ENCODE data around the gene ERH. TPM values are rescaled to one million over a fixed set of nuclear protein-coding genes. Genes with fewer than 3 reads are reported as not detected.
"Not testable (repeated sequence)": the region's sequence is repeated elsewhere in the genome, so short reads cannot be mapped to it uniquely, and the experiment has no call there.

ERH gene
- polyA plus RNA-seq = 100 to 1,000 TPM in 2 of 3 donors, 10 to 100 TPM in 1; 47.3 to 176 (median 103) TPM

DNA sequence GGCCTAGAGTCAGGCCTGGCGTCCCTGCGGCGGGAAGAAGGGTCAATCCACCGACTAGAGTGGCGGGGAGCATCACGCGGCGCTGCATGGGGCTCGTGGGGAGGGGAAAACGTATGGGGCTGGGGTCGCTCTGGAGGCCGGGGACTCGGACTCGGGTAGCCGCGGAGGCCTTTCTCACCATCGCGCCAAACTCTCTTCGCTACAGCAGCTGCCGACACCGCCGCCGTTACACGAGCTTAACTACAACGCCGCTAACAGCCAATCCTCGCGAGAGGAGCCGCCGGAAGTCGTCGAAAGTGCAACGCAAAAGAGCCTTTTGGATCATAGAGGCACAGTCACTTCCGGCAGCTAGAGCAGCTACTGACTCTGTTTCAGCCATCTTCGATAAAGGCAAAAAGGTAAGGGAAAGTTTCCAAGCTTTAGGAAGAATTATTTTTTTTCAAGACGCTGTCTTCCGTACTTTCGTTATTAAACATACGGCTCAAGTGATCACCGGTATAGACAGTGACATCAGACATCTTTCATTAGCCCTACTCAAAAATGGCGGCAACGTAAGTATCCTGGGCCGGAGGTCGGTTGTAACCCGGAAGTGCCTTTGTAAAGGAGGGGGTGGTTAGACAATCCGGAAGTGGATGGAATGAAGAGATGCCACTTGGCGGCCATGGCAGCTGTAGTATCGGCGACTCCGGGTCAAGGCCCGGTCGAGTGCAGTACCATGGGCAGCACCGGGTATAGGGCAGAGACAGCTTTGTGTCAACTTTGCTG is at the start of gene ERH, which contains the start of gene SLC39A9:
Gene ERH, minus strand, starts transcription at position 247 of the 765 bp plus-strand sequence. Its CDS starts 66 bp downstream, at position 181.
Gene SLC39A9, plus strand, starts transcription at position 640 of the 765 bp plus-strand sequence. CDS start 678 bp downstream, outside the sequence.
- peak within 1 kb of the TSS; percentile 38 for H3K27ac ChIP-seq (ENCODE audit: low read depth, low read length)
- WGBS, 3 donors = 0% methylated on average over 53 of the region's 53 CpGs

DNA sequence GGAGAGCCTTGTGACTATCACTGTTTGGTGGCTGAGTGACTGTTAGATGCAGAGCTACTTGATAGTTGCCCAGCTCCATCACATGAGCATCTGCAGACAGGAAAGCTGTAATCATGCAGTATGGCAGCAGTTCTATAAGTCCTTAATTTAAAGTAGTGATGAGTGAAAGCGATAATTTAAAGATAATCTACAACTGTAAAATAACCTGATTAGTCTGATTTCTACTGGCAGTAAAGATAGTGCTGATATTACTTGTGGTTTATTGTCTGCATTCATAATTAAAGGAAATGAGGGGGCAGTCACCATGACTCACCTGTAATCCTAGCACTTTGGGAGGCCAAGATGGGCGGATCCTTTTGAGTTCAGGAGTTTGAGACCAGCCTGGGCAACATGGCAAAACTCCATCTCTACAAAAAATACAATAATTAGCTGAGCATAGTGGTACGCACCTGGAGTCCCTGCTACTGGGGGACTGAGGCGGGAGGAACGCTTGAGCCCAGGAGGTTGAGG is 45.3 kb upstream of the ERH start:
- WGBS, 3 donors = 96 to 98% (median 98%) methylated on average over 5 of the region's 5 CpGs
- H3K27ac ChIP-seq (ENCODE audit: low read depth, low read length) = no peak overlapping the region

GRCh38 chr14:69441948-69442347 is 43.8 kb upstream of the ERH start:
- no peak overlapping the region for H3K27ac ChIP-seq (ENCODE audit: low read depth, low read length)
- WGBS, 3 donors = 81 to 87% (median 87%) methylated on average over 5 of the region's 5 CpGs

DNA sequence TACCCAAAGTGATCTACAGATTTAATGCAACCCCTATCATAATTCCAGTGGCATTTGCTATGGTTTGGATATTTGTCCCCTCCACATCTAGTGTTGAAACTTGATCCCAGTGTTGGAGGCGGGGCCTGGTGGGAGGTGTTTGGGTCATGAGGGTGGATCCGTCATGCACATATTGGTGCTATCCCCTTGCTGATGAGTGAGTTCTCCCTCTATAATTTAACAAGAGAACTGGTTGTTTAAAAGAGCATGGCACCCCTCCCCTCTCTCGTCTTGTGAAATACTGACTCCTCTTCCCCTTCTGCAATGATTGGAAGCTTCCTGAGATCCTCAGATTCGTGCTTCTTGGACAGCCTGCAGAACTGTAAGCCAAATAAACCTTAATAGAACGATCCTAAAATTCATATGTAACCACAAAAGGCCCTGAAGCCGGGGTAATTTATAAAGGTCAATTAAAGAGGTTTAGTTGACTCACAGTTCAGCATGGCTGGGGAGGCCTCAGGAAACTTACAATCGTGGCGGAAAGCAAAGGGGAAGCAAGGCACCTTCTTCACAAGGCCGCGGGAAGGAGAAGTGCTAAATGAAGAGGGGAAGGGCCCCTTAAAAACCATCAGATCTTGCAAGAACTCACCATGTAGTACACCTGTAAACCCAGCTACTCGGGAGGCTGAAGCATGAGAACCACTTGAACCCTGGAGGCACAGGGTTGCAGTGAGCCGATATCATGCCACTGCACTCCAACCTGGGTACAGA is 41.6 kb upstream of the ERH start:
- WGBS, 3 donors = 64 to 91% (median 77%) methylated on average over 12 of the region's 12 CpGs
- no peak overlapping the region for H3K27ac ChIP-seq (ENCODE audit: low read depth, low read length)

- no peak overlapping the region for H3K27ac ChIP-seq (ENCODE audit: low read depth, low read length)
- 96 to 97% (median 96%) methylated on average over 2 of the region's 2 CpGs for WGBS, 3 donors
Measured at GRCh38 chr14:69432364-69432763, 34.3 kb upstream of the ERH start.

- 25 to 98% (median 89%) methylated on average over 1 of the region's 1 CpG for WGBS, 3 donors
- no peak overlapping the region for H3K27ac ChIP-seq (ENCODE audit: low read depth, low read length)
Measured at GRCh38 chr14:69430306-69430939, 32.3 kb upstream of the ERH start.

- H3K27ac ChIP-seq (ENCODE audit: low read depth, low read length) = no peak overlapping the region
Measured at GRCh38 chr14:69429643-69430042, 31.5 kb upstream of the ERH start.

DNA sequence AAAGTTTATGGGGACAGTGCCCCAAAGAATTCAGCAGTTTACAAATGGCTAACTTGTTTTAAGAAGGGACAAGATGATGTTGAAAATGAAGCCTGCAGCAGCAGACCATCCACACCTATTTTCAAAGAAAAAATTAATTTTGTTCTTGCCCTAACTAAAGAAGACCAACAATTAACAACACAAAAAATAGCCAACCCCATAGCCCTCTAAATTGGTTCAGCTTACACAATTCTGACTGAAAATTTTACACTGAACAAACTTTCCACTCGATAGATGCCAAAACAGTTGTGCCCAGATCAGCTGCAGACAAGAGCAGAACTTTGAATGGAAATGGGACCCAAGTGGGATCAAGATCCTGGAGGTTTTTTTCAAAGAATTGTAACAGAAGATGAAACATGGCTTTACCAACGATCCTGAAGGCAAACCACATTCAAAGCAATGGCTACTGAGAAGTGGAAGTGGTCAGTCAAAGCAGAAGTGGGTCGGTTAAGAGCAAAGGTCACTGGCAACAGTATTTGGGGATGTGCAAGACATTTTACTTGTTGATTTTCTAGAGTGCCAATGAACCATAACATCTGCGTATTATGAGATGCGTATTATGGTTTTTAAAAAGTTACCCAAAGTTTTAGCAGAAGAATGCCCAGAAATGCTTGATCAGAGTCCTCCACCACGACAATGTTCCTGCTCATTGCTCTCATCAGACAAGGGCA is 30.3 kb upstream of the ERH start:
- H3K27ac ChIP-seq (ENCODE audit: low read depth, low read length) = no peak overlapping the region
- WGBS, 3 donors = 79 to 92% (median 86%) methylated on average over 6 of the region's 6 CpGs

DNA sequence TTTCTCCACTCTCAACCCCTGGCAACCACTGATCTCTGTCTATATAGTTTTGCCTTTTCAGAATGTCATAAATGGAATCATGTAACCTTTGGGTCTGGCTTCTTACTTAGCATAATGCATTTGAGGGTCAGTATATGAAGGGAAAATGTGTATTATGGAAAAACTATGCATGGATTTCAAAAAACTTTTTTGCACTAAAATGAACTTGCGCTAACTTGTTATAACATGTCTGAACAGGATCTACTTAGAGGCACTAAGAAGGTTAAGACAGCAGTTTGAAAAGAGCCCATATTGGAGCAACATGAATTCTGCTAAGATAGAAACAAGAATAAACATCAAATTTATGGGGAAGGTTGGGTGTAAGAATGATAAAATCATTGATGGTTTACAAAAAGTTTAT is 29.5 kb upstream of the ERH start:
- 99 to 100% (median 100%) methylated on average over 1 of the region's 1 CpG for WGBS, 3 donors
- no peak overlapping the region for H3K27ac ChIP-seq (ENCODE audit: low read depth, low read length)

- 91 to 100% (median 92%) methylated on average over 2 of the region's 2 CpGs for WGBS, 3 donors
- no peak overlapping the region for H3K27ac ChIP-seq (ENCODE audit: low read depth, low read length)
Measured at GRCh38 chr14:69424149-69424923, 26.2 kb upstream of the ERH start.

DNA sequence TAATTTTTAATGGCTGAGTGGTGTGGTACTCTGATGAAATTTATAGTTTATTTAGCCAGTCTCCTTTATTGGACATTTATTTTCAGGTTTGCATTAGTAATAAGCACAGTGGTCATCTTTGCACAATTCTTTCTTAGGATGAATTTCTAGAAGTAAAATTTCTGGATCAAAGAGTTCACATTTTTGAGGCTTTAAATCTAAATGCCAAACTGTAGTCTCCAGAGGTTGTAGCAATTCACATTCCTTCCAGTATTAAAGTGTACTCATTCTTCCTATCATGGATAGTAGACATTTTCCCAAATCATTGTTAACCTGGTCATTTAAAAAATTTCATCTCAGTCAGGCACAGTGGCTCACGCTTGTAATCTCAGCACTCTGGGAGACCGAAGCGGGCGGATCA is 25.2 kb upstream of the ERH start:
- no peak overlapping the region for H3K27ac ChIP-seq (ENCODE audit: low read depth, low read length)
- WGBS, 3 donors = 96 to 100% (median 100%) methylated on average over 4 of the region's 4 CpGs

- 91 to 97% (median 93%) methylated on average over 4 of the region's 4 CpGs for WGBS, 3 donors
- not testable (repeated sequence) for H3K27ac ChIP-seq (ENCODE audit: low read depth, low read length)
Measured at GRCh38 chr14:69416087-69416486, 18.0 kb upstream of the ERH start.

DNA sequence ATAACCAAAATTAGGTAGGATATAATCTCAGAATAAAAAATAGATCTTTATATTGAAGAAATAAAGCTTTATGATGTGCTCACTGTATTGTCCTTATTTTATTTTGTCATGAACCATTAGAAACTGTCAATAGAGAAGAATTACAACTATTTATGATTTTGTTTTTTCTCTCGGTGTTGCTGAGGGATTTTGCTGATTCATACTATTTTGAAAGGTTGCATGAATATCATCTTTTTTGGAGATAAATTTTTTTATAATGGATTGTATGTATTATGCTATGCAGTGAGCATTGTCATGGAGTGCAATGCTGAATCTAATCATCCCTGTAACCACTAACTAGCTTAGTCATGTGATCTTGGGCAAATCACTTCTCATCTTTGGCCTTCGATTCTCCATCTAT is 15.4 kb upstream of the ERH start:
- no peak overlapping the region for H3K27ac ChIP-seq (ENCODE audit: low read depth, low read length)
- WGBS, 3 donors = 74 to 88% (median 77%) methylated on average over 2 of the region's 2 CpGs

- 64 to 68% (median 66%) methylated on average over 2 of the region's 2 CpGs for WGBS, 3 donors
- H3K27ac ChIP-seq (ENCODE audit: low read depth, low read length) = no peak overlapping the region
Measured at GRCh38 chr14:69408331-69408960, 10.3 kb upstream of the ERH start.

DNA sequence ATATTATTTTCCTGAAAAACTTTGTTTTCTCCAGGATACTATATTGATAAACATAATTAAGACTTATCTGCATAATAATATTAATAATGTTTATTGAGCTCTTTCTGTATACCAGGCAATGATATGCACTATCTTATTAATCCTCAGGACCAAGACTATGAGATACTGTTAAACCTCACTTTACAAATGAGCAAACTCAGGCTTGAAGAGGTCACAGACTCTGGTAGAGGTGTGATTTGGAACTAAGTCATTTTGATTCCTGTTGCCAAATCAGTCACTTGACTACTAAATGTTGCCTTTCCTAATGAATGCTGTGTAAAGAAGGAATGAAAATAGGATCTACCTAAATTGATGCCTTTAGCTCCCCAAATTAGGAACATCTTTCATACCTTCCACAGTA is 7.7 kb upstream of the ERH start:
- H3K27ac ChIP-seq (ENCODE audit: low read depth, low read length) = no peak overlapping the region

DNA sequence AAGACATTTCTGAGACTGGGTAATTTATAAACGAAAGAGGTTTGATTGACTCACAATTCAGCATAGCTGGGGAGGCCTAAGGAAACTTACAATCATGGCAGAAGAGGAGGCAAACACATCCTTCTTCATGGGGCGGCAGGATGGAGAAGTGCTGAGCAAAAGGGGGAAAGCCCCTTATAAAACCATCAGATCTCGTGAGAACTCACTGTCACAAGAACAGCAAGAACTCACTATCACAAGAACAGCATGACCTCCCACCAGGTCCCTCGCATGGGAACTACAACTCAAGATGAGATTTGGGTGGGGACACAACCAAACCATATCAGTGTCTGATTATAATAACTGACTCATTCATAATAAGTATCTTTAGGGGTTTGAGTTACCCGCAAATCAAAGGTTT is 6.8 kb upstream of the ERH start:
- no peak overlapping the region for H3K27ac ChIP-seq (ENCODE audit: low read depth, low read length)
- WGBS, 3 donors = 91 to 97% (median 93%) methylated on average over 5 of the region's 5 CpGs

DNA sequence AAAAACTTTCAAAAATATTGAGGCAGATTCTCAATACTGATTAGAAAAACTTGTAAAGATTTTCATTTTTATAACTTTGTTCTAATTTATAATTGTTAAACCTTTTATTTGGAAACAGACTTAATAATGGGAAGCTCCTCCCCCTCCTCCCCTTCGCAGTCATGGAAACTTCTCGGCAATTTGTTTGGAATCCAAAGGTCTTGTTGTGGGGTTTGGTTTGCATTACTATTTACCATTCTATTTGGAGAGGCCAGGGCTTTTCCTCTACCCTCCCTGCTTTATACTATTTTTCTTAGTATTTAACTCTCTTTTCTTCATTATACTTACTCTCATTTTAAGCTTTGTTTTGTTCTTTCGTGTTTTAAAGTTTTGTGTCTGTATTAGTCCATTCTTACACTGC is 6.4 kb upstream of the ERH start:
- no peak overlapping the region for H3K27ac ChIP-seq (ENCODE audit: low read depth, low read length)
- WGBS, 3 donors = 88 to 98% (median 92%) methylated on average over 3 of the region's 3 CpGs
